Mesenchymal stem cell (in vitro differentiated cells and primary cell): ENCODE data around the gene IRF2.

Experiments
- DNase-seq: peaks from one replicate; pipeline ENCODE4 v3.0.0-alpha.2; 2013
- H2AFZ ChIP-seq: one replicate; pipeline ENCODE4 v1.6.1; 2013; ENCODE audit warnings: low read depth, mild to moderate bottlenecking, control low read depth, inconsistent platforms, low read length, moderate library complexity
- H2AK5ac ChIP-seq: 2 replicates; pipeline ENCODE4 v1.6.1; 2013; ENCODE audit warnings: low read length, moderate library complexity, mild to moderate bottlenecking, inconsistent platforms; ENCODE audit not compliant: severe bottlenecking
- H2BK120ac ChIP-seq: one replicate; pipeline ENCODE4 v1.6.1; 2013; ENCODE audit warnings: low read depth, mild to moderate bottlenecking, inconsistent platforms, low read length, moderate library complexity
- H2BK12ac ChIP-seq, 2 experiments: one replicate each; pipeline ENCODE4 v1.6.1; 2013; ENCODE audit warnings: inconsistent platforms in 2 of 2, low read length in 2 of 2, mild to moderate bottlenecking in 2 of 2, moderate library complexity in 2 of 2, control low read depth in 1 of 2
- H2BK15ac ChIP-seq: one replicate; pipeline ENCODE4 v1.6.1; 2013; ENCODE audit warnings: mild to moderate bottlenecking, low read depth, inconsistent platforms; ENCODE audit not compliant: poor library complexity, severe bottlenecking
- H2BK5ac ChIP-seq: 2 replicates; pipeline ENCODE4 v1.6.1; 2013; ENCODE audit warnings: low read depth, mild to moderate bottlenecking, low read length, control low read depth, inconsistent platforms; ENCODE audit not compliant: poor library complexity, severe bottlenecking
- H3K14ac ChIP-seq, 2 experiments: one replicate each; pipeline ENCODE4 v1.6.1; 2013; ENCODE audit warnings: inconsistent platforms in 2 of 2, low read length in 2 of 2, control low read depth in 1 of 2, mild to moderate bottlenecking in 1 of 2, moderate library complexity in 1 of 2
- H3K18ac ChIP-seq, 2 experiments: one replicate each; pipeline ENCODE4 v1.6.1; 2013; ENCODE audit warnings: inconsistent platforms in 2 of 2, low read length in 2 of 2, control low read depth in 1 of 2, low read depth in 1 of 2, mild to moderate bottlenecking in 1 of 2
- H3K23ac ChIP-seq, 2 experiments: one replicate each; pipeline ENCODE4 v1.6.1; 2013; ENCODE audit warnings: inconsistent platforms in 2 of 2, low read length in 2 of 2, mild to moderate bottlenecking in 2 of 2, moderate library complexity in 2 of 2, control low read depth in 1 of 2
- H3K27ac ChIP-seq: 2 replicates; pipeline ENCODE4 v1.5.1; 2013; ENCODE audit warnings: mild to moderate bottlenecking, moderate library complexity, low read length, control low read depth, inconsistent platforms; ENCODE audit not compliant: poor library complexity, severe bottlenecking
- H3K27me3 ChIP-seq, 2 experiments: 2 replicates each; pipeline versions ENCODE4 v1.6.1 to v1.7.0; 2013; ENCODE audit warnings: low read length in 2 of 2, mild to moderate bottlenecking in 2 of 2, moderate library complexity in 2 of 2, control low read depth in 1 of 2, inconsistent platforms in 1 of 2; ENCODE audit not compliant: control insufficient read depth in 1 of 2, insufficient read depth in 1 of 2
- H3K36me3 ChIP-seq, 2 experiments: 2 replicates each; pipeline versions ENCODE4 v1.6.1 to v1.7.0; 2013; ENCODE audit warnings: low read length in 2 of 2, control low read depth in 1 of 2, inconsistent platforms in 1 of 2, low read depth in 1 of 2, mild to moderate bottlenecking in 1 of 2; ENCODE audit not compliant: insufficient read depth in 2 of 2, control insufficient read depth in 1 of 2
- H3K4ac ChIP-seq, 2 experiments: one replicate each; pipeline ENCODE4 v1.6.1; 2013; ENCODE audit warnings: inconsistent platforms in 2 of 2, low read length in 2 of 2, mild to moderate bottlenecking in 2 of 2, moderate library complexity in 2 of 2, control low read depth in 1 of 2, low read depth in 1 of 2
- H3K4me1 ChIP-seq: 2 replicates; pipeline ENCODE4 v1.6.1; 2013; ENCODE audit warnings: low read depth, low read length, control low read depth; ENCODE audit not compliant: control insufficient read depth, insufficient read depth
- H3K4me2 ChIP-seq: 2 replicates; pipeline ENCODE4 v1.6.1; 2013; ENCODE audit warnings: low read length, mild to moderate bottlenecking, inconsistent platforms; ENCODE audit not compliant: poor library complexity, severe bottlenecking
- H3K4me3 ChIP-seq, 2 experiments: 2 replicates each; pipeline versions ENCODE4 v1.5.1 to v1.7.0; 2013; ENCODE audit warnings: low read length in 2 of 2, mild to moderate bottlenecking in 2 of 2, control low read depth in 1 of 2, low read depth in 1 of 2; ENCODE audit not compliant: insufficient read depth in 1 of 2
- H3K79me1 ChIP-seq: replicated peaks from 2 replicates; pipeline ENCODE4 v1.6.1; 2013; ENCODE audit warnings: mild to moderate bottlenecking, control low read depth, low read length, inconsistent platforms; ENCODE audit not compliant: poor library complexity, severe bottlenecking
- H3K9ac ChIP-seq: 2 replicates; pipeline ENCODE4 v1.7.0; 2013; ENCODE audit warnings: mild to moderate bottlenecking, low read length, moderate library complexity
- H3K9me3 ChIP-seq: 2 replicates; pipeline ENCODE4 v1.7.0; 2013; ENCODE audit warnings: mild to moderate bottlenecking, low read length; ENCODE audit not compliant: control insufficient read depth
- H4K8ac ChIP-seq: one replicate; pipeline ENCODE4 v1.6.1; 2013; ENCODE audit warnings: inconsistent platforms, mild to moderate bottlenecking, low read length, moderate library complexity
- H4K91ac ChIP-seq: one replicate; pipeline ENCODE4 v1.6.1; 2013; ENCODE audit warnings: mild to moderate bottlenecking, low read length, inconsistent platforms
- WGBS: methylation state at CpG from one replicate; pipeline ENCODE4 v1.1.7; 2013; ENCODE audit warnings: mixed read lengths; 5-methylcytosine and 5-hydroxymethylcytosine counted together

IRF2 gene

GRCh38 chr4:184503869-184504300 is 29.5 kb upstream of the IRF2 start:
- H3K9ac ChIP-seq, result no peak overlapping the region
- no peaks in the 10 kb centered on the region for H3K79me1 ChIP-seq
- H3K27me3 ChIP-seq, result no peaks in the 10 kb centered on the region
- H3K18ac ChIP-seq, result peak overlapping the region in 1 of 2 experiments; percentile 23
- peaks cover 6% of the 10 kb centered on the region for H3K9me3 ChIP-seq
- H2AFZ ChIP-seq, result peak overlapping the region; percentile 32
- no peak overlapping the region for H4K91ac ChIP-seq
- no peak overlapping the region for H3K4me3 ChIP-seq
- no peak overlapping the region for H2BK12ac ChIP-seq
- H3K36me3 ChIP-seq, result no peaks in the 10 kb centered on the region
- H2BK120ac ChIP-seq, result no peak overlapping the region
- WGBS, result 80% methylated on average over 8 of the region's 8 CpGs
- H3K4me2 ChIP-seq, result no peak overlapping the region
- no peak overlapping the region for H2BK5ac ChIP-seq
- no peak overlapping the region for H3K23ac ChIP-seq
- H2BK15ac ChIP-seq, result no peak overlapping the region
- peak overlapping the region; percentile 29 for H4K8ac ChIP-seq
- no peak overlapping the region for H3K27ac ChIP-seq
- H3K4ac ChIP-seq, result no peak overlapping the region
- no peak overlapping the region for H2AK5ac ChIP-seq
- H3K4me1 ChIP-seq, result peaks cover 3% of the 10 kb centered on the region
- DNase-seq, result peak; percentile 14
- no peak overlapping the region for H3K14ac ChIP-seq

- no peak overlapping the region for H3K9ac ChIP-seq
- no peak overlapping the region for H2BK12ac ChIP-seq
- peaks cover 3% of the 10 kb centered on the region for H3K4me1 ChIP-seq
- H3K9me3 ChIP-seq, result peaks cover 6% of the 10 kb centered on the region
- peak overlapping the region in 1 of 2 experiments; percentile 33 for H3K18ac ChIP-seq
- H3K79me1 ChIP-seq, result no peaks in the 10 kb centered on the region
- 89% methylated on average over 3 of the region's 4 CpGs for whole genome bisulfite sequencing
- H2AK5ac ChIP-seq, result no peak overlapping the region
- H3K4ac ChIP-seq, result no peak overlapping the region
- no peaks in the 10 kb centered on the region for H3K27me3 ChIP-seq
- H3K27ac ChIP-seq, result no peak overlapping the region
- H3K23ac ChIP-seq, result no peak overlapping the region
- no peak overlapping the region for H3K14ac ChIP-seq
- H2AFZ ChIP-seq, result no peak overlapping the region
- no peak overlapping the region for H2BK5ac ChIP-seq
- H4K91ac ChIP-seq, result no peak overlapping the region
- no peak overlapping the region for H2BK15ac ChIP-seq
- no peak overlapping the region for H3K4me3 ChIP-seq
- no peaks in the 10 kb centered on the region for H3K36me3 ChIP-seq
- no peak for DNase-seq
- H4K8ac ChIP-seq, result no peak overlapping the region
- no peak overlapping the region for H2BK120ac ChIP-seq
- no peak overlapping the region for H3K4me2 ChIP-seq
Observed at GRCh38 chr4:184500748-184501589, 26.6 kb upstream of the IRF2 start.

- no peak overlapping the region for H3K27ac ChIP-seq
- no peak overlapping the region for H2BK5ac ChIP-seq
- no peaks in the 10 kb centered on the region for H3K79me1 ChIP-seq
- no peak overlapping the region for H2BK15ac ChIP-seq
- H4K8ac ChIP-seq, result no peak overlapping the region
- DNase-seq, result no peak
- no peak overlapping the region for H2BK120ac ChIP-seq
- H3K9me3 ChIP-seq, result peaks cover 6% of the 10 kb centered on the region
- no peak overlapping the region for H2AFZ ChIP-seq
- H3K23ac ChIP-seq, result no peak overlapping the region
- H3K27me3 ChIP-seq, result no peaks in the 10 kb centered on the region
- peaks cover 3% of the 10 kb centered on the region for H3K4me1 ChIP-seq
- H3K14ac ChIP-seq, result no peak overlapping the region
- H3K18ac ChIP-seq, result no peak overlapping the region
- H2AK5ac ChIP-seq, result no peak overlapping the region
- no peak overlapping the region for H4K91ac ChIP-seq
- H2BK12ac ChIP-seq, result no peak overlapping the region
- H3K36me3 ChIP-seq, result no peaks in the 10 kb centered on the region
- H3K9ac ChIP-seq, result no peak overlapping the region
- no peak overlapping the region for H3K4ac ChIP-seq
- no peak overlapping the region for H3K4me3 ChIP-seq
- H3K4me2 ChIP-seq, result no peak overlapping the region
Observed at GRCh38 chr4:184499996-184500395, 25.6 kb upstream of the IRF2 start.

- no peak overlapping the region for H3K14ac ChIP-seq
Observed at GRCh38 chr4:184498598-184498997, 24.2 kb upstream of the IRF2 start.

More at GRCh38 chr4:184498598-184498997, 24.2 kb upstream of the IRF2 start:
- peaks cover 6% of the 10 kb centered on the region for H3K9me3 ChIP-seq
- no peaks in the 10 kb centered on the region for H3K4me1 ChIP-seq
- no peaks in the 10 kb centered on the region for H3K27me3 ChIP-seq
- H3K79me1 ChIP-seq, result no peaks in the 10 kb centered on the region
- H2BK5ac ChIP-seq, result no peak overlapping the region
- H3K4me3 ChIP-seq, result no peak overlapping the region
- no peaks in the 10 kb centered on the region for H3K36me3 ChIP-seq
- H3K18ac ChIP-seq, result no peak overlapping the region
- H2BK12ac ChIP-seq, result no peak overlapping the region
- 94% methylated on average over 10 of the region's 10 CpGs for WGBS
- no peak overlapping the region for H2BK15ac ChIP-seq
- H2BK120ac ChIP-seq, result no peak overlapping the region
- no peak overlapping the region for H3K4me2 ChIP-seq
- H4K91ac ChIP-seq, result no peak overlapping the region
- H2AFZ ChIP-seq, result no peak overlapping the region
- H4K8ac ChIP-seq, result no peak overlapping the region
- no peak overlapping the region for H3K23ac ChIP-seq
- DNase-seq, result no peak
- no peak overlapping the region for H2AK5ac ChIP-seq
- no peak overlapping the region for H3K9ac ChIP-seq
- H3K27ac ChIP-seq, result no peak overlapping the region
- no peak overlapping the region for H3K4ac ChIP-seq
